Omental fat pad (tissue), 4 donors: ENCODE measurements around the gene OR5AK2. TPM values are rescaled to one million over a fixed set of nuclear protein-coding genes. Genes with fewer than 3 reads are reported as not detected.

Experiments used
- ATAC-seq: fragments of 150-250 bp; one replicate; pipeline ENCODE4 v1.9.1; 2016; ENCODE audit warnings: mild to moderate bottlenecking, moderate library complexity; ENCODE audit not compliant: low FRiP score
- DNase-seq: peaks from one replicate; pipeline ENCODE4 v3.0.0-alpha.2; 2019; ENCODE audit warnings: low spot score
- CTCF ChIP-seq, 3 donors: fragments of 450-650 bp; IDR thresholded peaks; one replicate each; pipeline ENCODE4 v1.5.1; 2016 to 2017; ENCODE audit warnings: antibody characterized with exemption in 3 of 3, mild to moderate bottlenecking in 3 of 3, moderate library complexity in 2 of 3
- total RNA-seq, 4 donors: library from RNA; depleted of rRNA; stranded (reverse); fragments of >200 nt; gene quantifications; one replicate each; pipeline ENCODE4 v1.1.0, GENCODE V29; 2016

Gene OR5AK2
- total RNA-seq, 4 donors from 2014 or later, result not detected

GRCh38 chr11:56977314-56977713 lies 11.4 kb upstream of the OR5AK2 start:
- DNase-seq, result no peak
- TF ChIP-seq CTCF (IDR thresholded peaks at IDR 0.05), result no peak
- ATAC-seq, result no peak

GRCh38 chr11:56990702-56991101 lies 2.0 kb downstream of the OR5AK2 start:
- DNase-seq, result no peak
- TF ChIP-seq CTCF (IDR thresholded peaks at IDR 0.05), result no peak
- ATAC-seq, result no peak

GRCh38 chr11:56994532-56994931 lies 5.8 kb downstream of the OR5AK2 start:
- DNase-seq (no peak), ATAC-seq (no peak)
- no peak for TF ChIP-seq CTCF (IDR thresholded peaks at IDR 0.05)

GRCh38 chr11:57001674-57002401 lies 13.1 kb downstream of the OR5AK2 start:
- DNase-seq (no peak), ATAC-seq (no peak)
- no peak for TF ChIP-seq CTCF (IDR thresholded peaks at IDR 0.05)

- ATAC-seq, result no peak
- TF ChIP-seq CTCF (IDR thresholded peaks at IDR 0.05), result no peak
- no peak for DNase-seq
Observed at GRCh38 chr11:57008373-57008772, 19.7 kb downstream of the OR5AK2 start.

GRCh38 chr11:57015679-57016078 lies 27.0 kb downstream of the OR5AK2 start:
- DNase-seq, result no peak
- TF ChIP-seq CTCF (IDR thresholded peaks at IDR 0.05), result no peak
- ATAC-seq, result no peak

GRCh38 chr11:57031556-57031955 lies 42.8 kb downstream of the OR5AK2 start:
- ATAC-seq (no peak), DNase-seq (no peak)
- no peak for TF ChIP-seq CTCF (IDR thresholded peaks at IDR 0.05)
